ENCODE results near the gene SLFN5. TPM values are rescaled to one million over a fixed set of nuclear protein-coding genes. Genes with fewer than 3 reads are reported as not detected.
"Not testable (repeated sequence)": the region's sequence is repeated elsewhere in the genome, so short reads cannot be mapped to it uniquely, and the experiment has no call there.

Gene SLFN5
- total RNA-seq, 4 donors from 2014 or later, result 12.1 to 30.1 (median 17.7) TPM

DNA sequence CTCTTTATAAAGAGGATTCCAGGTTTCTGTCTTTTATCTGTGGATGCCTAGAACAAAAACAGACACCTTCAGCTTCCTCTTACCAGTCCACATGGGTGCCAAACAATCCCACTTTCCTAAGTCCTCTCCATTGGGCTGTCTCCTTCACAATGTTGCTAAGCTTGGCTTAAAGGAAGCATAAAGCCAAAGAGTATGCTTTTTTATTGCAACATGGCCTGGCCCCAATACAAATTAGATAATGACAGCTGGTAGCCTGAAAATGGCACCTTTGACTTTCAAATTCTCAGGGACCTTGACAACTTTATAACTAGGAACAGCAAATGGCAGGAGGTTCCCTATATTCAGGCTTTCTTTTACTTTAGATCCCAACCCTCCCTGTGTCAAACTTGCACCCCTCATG, 55.8 kb downstream of the SLFN5 start:
- no peaks in the 10 kb centered on the region for H3K27me3 ChIP-seq
- no peaks in the 10 kb centered on the region for H3K36me3 ChIP-seq
- no peak for DNase-seq
- H3K9me3 ChIP-seq, result no peaks in the 10 kb centered on the region
- H3K27ac ChIP-seq, result no peak overlapping the region
- no peak for TF ChIP-seq POLR2A (IDR thresholded peaks at IDR 0.05)
- TF ChIP-seq, protein P1, sequence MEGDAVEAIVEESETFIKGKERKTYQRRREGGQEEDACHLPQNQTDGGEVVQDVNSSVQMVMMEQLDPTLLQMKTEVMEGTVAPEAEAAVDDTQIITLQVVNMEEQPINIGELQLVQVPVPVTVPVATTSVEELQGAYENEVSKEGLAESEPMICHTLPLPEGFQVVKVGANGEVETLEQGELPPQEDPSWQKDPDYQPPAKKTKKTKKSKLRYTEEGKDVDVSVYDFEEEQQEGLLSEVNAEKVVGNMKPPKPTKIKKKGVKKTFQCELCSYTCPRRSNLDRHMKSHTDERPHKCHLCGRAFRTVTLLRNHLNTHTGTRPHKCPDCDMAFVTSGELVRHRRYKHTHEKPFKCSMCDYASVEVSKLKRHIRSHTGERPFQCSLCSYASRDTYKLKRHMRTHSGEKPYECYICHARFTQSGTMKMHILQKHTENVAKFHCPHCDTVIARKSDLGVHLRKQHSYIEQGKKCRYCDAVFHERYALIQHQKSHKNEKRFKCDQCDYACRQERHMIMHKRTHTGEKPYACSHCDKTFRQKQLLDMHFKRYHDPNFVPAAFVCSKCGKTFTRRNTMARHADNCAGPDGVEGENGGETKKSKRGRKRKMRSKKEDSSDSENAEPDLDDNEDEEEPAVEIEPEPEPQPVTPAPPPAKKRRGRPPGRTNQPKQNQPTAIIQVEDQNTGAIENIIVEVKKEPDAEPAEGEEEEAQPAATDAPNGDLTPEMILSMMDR (IDR thresholded peaks at IDR 0.05), result no peak
- H3K4me3 ChIP-seq (replicated peaks in 1 of 3), result no peak overlapping the region
- intact Hi-C loops (cut with DNase I), result no loop called here
- H3K4me1 ChIP-seq, result no peaks in the 10 kb centered on the region

DNA sequence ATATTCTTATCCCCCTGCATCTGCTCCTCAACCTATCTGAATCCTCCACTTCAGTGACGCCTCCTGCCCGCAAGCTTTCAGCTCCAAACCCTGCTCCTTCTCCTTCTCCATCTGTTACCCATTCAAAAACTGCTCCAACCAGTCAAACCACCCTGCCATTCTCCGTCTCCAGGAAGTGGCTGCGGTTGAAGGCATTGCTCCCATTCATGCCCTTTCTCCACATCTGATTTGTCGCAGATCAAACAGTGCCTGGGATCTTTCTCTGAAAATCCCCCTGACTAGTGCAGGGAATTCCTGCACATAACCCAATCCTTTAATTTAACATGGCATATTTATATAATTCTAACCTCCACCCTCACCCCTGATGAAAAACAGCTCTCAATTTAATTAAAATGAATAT, 56.3 kb downstream of the SLFN5 start:
- Histone ChIP-seq H3K27me3 (no peaks in the 10 kb centered on the region), H3K36me3 (no peaks in the 10 kb centered on the region), H3K9me3 (no peaks in the 10 kb centered on the region), H3K27ac (no peak overlapping the region), H3K4me3 (replicated peaks in 1 of 3) (no peak overlapping the region), H3K4me1 (no peaks in the 10 kb centered on the region)
- DNase-seq, result peak; percentile 50 to 61
- intact Hi-C loops (cut with DNase I), result no loop called here
- no peak for TF ChIP-seq POLR2A (IDR thresholded peaks at IDR 0.05)
- 19 to 40% methylated on average over 5 of the region's 5 CpGs for WGBS, 2 donors

DNA sequence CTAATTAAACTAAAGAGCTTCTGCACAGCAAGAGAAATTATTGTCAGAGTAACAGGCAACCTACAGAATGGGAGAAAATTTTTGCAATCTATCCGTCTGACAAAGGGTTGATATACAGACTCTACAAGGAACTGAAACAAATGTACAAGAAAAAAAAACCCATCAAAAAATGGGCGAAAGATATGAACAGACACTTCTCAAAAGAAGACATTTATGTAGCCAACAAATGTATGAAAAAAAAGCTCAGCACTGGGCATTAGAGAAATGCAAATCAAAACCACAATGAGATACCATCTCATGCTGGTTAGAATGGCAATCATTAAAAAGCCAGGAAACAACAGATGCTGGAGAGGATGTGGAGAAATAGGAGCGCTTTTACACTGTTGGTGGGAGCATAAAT, 66.5 kb downstream of the SLFN5 start:
- intact Hi-C loops (cut with DNase I), result not testable (repeated sequence)

DNA sequence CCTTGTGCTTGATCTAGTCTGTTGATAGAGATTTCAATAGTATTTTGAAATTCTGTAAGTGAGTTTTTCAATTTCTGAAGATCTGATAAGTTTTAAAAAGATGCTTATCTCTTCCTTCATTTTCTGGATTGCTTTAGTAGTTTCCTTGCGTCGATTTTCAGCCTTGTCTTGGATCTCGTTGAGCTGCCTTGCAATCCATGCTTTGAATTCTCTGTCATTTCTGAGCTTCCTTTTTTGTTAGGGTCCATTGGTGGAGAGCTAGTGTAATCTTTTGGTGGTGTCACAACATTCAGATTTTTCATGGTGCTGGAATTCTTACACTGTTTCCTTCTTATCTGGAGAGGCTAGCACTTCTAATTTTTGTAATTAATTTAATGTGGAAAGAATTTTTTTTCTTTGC, 69.5 kb downstream of the SLFN5 start:
- intact Hi-C loops (cut with DNase I), result loop anchor here (2.0 kb wide), 1 partner anchor 220 kb away; no protein-coding TSS in a partner anchor
- Histone ChIP-seq H3K4me3 (replicated peaks in 1 of 3) (no peak overlapping the region), H3K4me1 (peaks cover 0 to 23% of the 10 kb centered on the region in 2 donors), H3K27ac (no peak overlapping the region), H3K9me3 (no peaks in the 10 kb centered on the region), H3K27me3 (no peaks in the 10 kb centered on the region), H3K36me3 (no peaks in the 10 kb centered on the region)
- DNase-seq, result no peak
- no peak for TF ChIP-seq POLR2A (IDR thresholded peaks at IDR 0.05)
- TF ChIP-seq, protein P1 (IDR thresholded peaks at IDR 0.05), result no peak
- WGBS, 2 donors, result 61% methylated on average over 3 of the region's 3 CpGs

More for the DNA sequence above, 66.5 kb downstream of the SLFN5 start:
- WGBS, 2 donors, result 57 to 92% methylated on average over 3 of the region's 3 CpGs
- H3K9me3 ChIP-seq; H3K36me3 ChIP-seq; H3K27ac ChIP-seq; H3K27me3 ChIP-seq; DNase-seq; H3K4me3 ChIP-seq (replicated peaks in 1 of 3): not testable (repeated sequence)
- H3K4me1 ChIP-seq, result peaks cover 0 to 13% of the 10 kb centered on the region in 2 donors

DNA sequence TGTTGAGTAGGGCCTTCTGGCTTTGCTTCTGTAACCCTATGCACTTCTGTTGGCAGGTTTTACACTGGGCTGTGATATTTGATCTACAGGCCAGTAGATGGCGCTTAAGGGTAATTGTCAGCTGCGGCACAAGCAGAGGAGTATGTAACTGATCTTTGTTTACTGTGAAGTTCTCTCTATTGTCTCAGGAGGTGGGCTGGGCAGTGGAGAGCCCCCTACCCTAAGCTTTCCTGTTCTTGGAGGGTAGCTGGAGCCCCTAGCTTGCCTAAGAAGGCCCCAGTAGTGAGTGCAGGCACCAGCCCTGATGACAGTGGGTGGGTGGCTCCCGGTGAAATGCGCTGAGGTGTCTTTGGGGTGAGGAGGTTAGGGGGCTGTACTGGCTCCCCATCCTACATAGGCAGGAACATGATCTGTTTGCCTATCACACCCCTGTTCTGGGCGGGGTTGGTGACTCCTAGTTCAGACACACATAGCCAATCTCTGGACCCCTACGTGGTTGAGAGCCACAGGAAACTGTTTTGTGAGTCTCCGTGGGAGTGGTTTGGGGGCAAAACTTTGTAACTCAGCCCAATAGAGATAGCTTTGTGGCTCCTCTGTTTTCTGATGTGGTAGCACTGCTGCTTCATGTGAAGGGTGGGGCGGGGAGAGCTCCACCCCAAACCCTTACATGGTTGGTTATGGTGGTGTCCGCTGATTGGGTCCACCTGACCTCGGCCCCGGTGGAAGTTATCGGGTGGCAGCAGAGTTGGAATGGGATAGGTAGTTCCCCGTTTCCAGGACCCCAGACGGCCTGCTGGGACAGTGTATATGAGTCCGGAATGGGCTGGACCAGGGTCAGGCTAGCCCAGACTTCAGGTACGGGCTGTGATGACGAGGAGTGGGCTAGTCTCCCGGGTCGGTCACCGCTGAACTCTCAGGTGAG, 70.2 kb downstream of the SLFN5 start:
- Histone ChIP-seq H3K9me3 (no peaks in the 10 kb centered on the region), H3K27ac (peak overlapping the region; percentile 8 to 41 (median 19)), H3K4me1 (peaks cover 0 to 23% of the 10 kb centered on the region in 2 donors), H3K36me3 (no peaks in the 10 kb centered on the region), H3K27me3 (no peaks in the 10 kb centered on the region), H3K4me3 (replicated peaks in 1 of 3) (peak overlapping the region in 1 of 3 donors; percentile 19)
- intact Hi-C loops (cut with DNase I), result loop anchor here (2.0 kb wide), 1 partner anchor 220 kb away; no protein-coding TSS in a partner anchor
- DNase-seq, result peak; percentile 33 to 40
- 9 to 13% methylated on average over 13 to 14 of the region's 20 CpGs for WGBS, 2 donors
- TF ChIP-seq POLR2A (IDR thresholded peaks at IDR 0.05), result no peak
- TF ChIP-seq, protein P1 (IDR thresholded peaks at IDR 0.05), result peak; percentile 39 to 81 (median 73)

DNA sequence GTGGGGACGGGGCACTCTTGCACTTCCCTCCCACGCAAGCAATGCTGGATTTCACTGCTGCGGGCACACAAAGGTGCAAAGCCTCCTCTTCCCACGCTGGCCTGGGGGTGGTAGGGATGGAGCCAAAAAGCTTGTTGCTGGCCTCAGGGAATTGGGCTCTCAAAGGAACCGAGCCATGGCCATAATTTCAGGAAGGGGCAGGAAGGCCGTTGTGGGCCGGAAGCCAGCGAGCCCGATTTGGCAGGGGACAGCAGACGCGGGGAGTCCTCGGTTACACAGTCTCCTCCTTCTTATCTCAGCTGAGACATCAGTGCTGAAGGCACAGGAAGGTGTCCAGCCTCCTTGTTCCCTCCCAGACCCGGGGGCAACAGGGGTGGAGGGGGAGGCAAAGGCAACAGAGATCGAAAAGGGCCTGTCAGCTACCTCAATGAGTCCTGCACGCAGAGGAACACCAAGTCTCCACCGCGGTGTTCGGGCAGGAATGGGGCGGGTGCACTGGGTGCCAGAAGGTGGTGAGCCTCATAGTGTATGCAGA, 71.1 kb downstream of the SLFN5 start:
- no peaks in the 10 kb centered on the region for H3K36me3 ChIP-seq
- peak overlapping the region in 1 of 3 donors; percentile 8 for H3K27ac ChIP-seq
- WGBS, 2 donors, result 28 to 29% methylated on average over 17 to 18 of the region's 19 CpGs
- intact Hi-C loops (cut with DNase I), result loop anchor here (2.0 kb wide), 1 partner anchor 219 kb away; no protein-coding TSS in a partner anchor
- TF ChIP-seq POLR2A (IDR thresholded peaks at IDR 0.05), result no peak
- TF ChIP-seq, protein P1 (IDR thresholded peaks at IDR 0.05), result no peak
- H3K4me3 ChIP-seq (replicated peaks in 1 of 3), result peak overlapping the region in 1 of 3 donors; percentile 19
- H3K9me3 ChIP-seq, result no peaks in the 10 kb centered on the region
- DNase-seq, result peak; percentile 7 to 12
- no peaks in the 10 kb centered on the region for H3K27me3 ChIP-seq
- peaks cover 0 to 23% of the 10 kb centered on the region in 2 donors for H3K4me1 ChIP-seq

All from thyroid gland (tissue), 4 donors.